Sigmoid colon (tissue), 7 donors: ENCODE measurements around the gene COX8C. TPM values are rescaled to one million over a fixed set of nuclear protein-coding genes. Genes with fewer than 3 reads are reported as not detected.

Experiments
- DNase-seq: peaks from one replicate; pipeline ENCODE4 v3.0.0-alpha.2; 2019
- H3K27ac ChIP-seq, 4 donors: fragments of 200-600 bp; sonication (generic); one replicate each; pipeline ENCODE4 v1.5.1; 2016 to 2019; ENCODE audit warnings: mild to moderate bottlenecking in 1 of 4
- H3K27me3 ChIP-seq, 3 donors: fragments of 200-600 bp; sonication (generic); one replicate each; pipeline ENCODE4 v1.5.1; 2019; ENCODE audit warnings: mild to moderate bottlenecking in 1 of 3
- H3K36me3 ChIP-seq, 4 donors: fragments of 200-600 bp; sonication (generic); one replicate each; pipeline ENCODE4 v1.5.1; 2016 to 2019
- H3K4me1 ChIP-seq, 4 donors: fragments of 200-600 bp; sonication (generic); one replicate each; pipeline ENCODE4 v1.5.1; 2017 to 2019
- H3K4me3 ChIP-seq, 4 donors: fragments of 200-600 bp; sonication (generic); one replicate each; pipeline ENCODE4 v1.5.1; 2017 to 2019; ENCODE audit warnings: mild to moderate bottlenecking in 2 of 4, moderate library complexity in 1 of 4
- H3K9me3 ChIP-seq, 4 donors: fragments of 200-600 bp in 3 of 4; sonication (generic) in 3 of 4; one replicate each; pipeline versions ENCODE4 v1.5.1 to v1.6.1; 2013 to 2019
- EP300 ChIP-seq, 4 donors: sonication (generic); formaldehyde crosslinking; IDR thresholded peaks; one replicate each; pipeline ENCODE4 v1.6.1; 2017; ENCODE audit warnings: antibody characterized with exemption in 4 of 4
- POLR2A ChIP-seq, 2 donors: fragments of 450-650 bp; IDR thresholded peaks; one replicate each; pipeline ENCODE4 v1.6.1; 2016; ENCODE audit warnings: antibody characterized with exemption in 2 of 2, mild to moderate bottlenecking in 2 of 2, moderate library complexity in 2 of 2
- POLR2AphosphoS5 ChIP-seq, 4 donors: sonication (generic); formaldehyde crosslinking; IDR thresholded peaks; one replicate each; pipeline ENCODE4 v1.6.1; 2017; ENCODE audit warnings: antibody characterized with exemption in 4 of 4
- WGBS, 2 donors: extraction: QIAGEN DNeasy Blood & Tissue Kit; methylation state at CpG; one replicate each; pipeline ENCODE4 v1.1.7; 2013; 5-methylcytosine and 5-hydroxymethylcytosine counted together
- intact Hi-C: fragments of 100-400 bp; cut with DNase I; formaldehyde crosslinking; loops from one replicate; pipeline ENCODE4 v1.15.1; 2023
- polyA plus RNA-seq, 3 donors: library from polyadenylated mRNA; stranded (reverse); fragments of 200-250 nt; gene quantifications; one replicate each; pipeline ENCODE4 v1.2.3, GENCODE V29; 2013
- total RNA-seq, 4 donors: library from RNA; depleted of rRNA; stranded (reverse); fragments of >200 nt; gene quantifications; one replicate each; pipeline ENCODE4 v1.1.0, GENCODE V29; 2016
- TF ChIP-seq, protein P1 (sequence below), 4 experiments: fragments of 450-650 bp in 3 of 4; fragments of 200-600 bp in 1 of 4; IDR thresholded peaks; one replicate each; pipeline ENCODE4 v1.5.1; 2016 to 2019; ENCODE audit warnings: antibody characterized with exemption in 4 of 4, mild to moderate bottlenecking in 3 of 4, moderate library complexity in 2 of 4
- donor health status: healthy with polysubstance abuse.
- donor health status: Bipolar disorder and iron deficiency.
- donor health status: healthy.

Gene COX8C, protein sequence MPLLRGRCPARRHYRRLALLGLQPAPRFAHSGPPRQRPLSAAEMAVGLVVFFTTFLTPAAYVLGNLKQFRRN
- total RNA-seq (not detected), polyA plus RNA-seq (not detected)

DNA sequence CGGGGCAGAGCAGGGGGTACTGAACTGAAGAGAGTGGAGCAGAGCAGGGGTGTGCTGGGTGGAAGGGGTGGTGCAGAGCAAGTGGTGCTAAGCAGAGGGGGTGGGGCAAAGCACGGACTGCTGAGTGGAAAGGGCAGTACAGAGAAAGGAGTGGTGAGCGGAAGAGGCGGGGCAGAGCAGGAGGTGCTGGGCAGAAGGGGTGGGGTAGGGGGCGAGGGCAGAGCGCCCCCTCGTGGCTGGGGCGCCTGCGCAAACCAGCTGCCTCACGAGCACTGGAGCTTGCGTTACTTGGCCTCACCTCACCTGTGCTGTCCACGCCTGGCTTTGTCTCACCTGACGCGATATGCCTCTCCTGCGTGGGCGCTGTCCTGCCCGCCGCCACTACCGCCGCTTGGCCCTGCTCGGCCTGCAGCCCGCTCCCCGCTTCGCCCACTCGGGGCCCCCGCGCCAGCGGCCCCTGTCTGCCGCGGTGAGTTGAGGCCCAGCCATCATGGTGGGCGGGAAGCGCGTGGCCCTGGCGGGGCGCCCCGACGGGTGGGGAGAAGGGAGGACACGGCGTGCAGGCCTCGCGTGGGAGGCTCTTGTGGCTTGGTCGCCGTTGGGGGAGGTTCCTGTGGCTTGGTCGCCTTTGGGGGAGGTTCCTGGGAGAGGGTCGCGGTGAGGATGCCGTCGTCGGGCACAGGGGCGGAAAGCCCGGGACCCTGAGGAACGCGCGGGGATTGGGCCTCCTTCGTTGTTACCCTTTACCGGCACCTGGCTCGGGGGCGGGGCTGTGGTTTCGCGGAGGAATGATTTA lies at the start of gene COX8C:
Gene COX8C (plus strand): TSS at position 257 of the 796 bp plus-strand sequence. CDS start 87 bp downstream, at position 344.
- no peaks in the 10 kb centered on the region for H3K27me3 ChIP-seq
- 95 to 97% methylated on average over 60 of the region's 60 CpGs for WGBS, 2 donors
- H3K4me3 ChIP-seq = no peak within 1 kb of the TSS
- TF ChIP-seq POLR2A (IDR thresholded peaks at IDR 0.05) (no peak), POLR2AphosphoS5 (IDR thresholded peaks at IDR 0.05) (no peak), EP300 (IDR thresholded peaks at IDR 0.05) (no peak)
- TF ChIP-seq, protein P1, sequence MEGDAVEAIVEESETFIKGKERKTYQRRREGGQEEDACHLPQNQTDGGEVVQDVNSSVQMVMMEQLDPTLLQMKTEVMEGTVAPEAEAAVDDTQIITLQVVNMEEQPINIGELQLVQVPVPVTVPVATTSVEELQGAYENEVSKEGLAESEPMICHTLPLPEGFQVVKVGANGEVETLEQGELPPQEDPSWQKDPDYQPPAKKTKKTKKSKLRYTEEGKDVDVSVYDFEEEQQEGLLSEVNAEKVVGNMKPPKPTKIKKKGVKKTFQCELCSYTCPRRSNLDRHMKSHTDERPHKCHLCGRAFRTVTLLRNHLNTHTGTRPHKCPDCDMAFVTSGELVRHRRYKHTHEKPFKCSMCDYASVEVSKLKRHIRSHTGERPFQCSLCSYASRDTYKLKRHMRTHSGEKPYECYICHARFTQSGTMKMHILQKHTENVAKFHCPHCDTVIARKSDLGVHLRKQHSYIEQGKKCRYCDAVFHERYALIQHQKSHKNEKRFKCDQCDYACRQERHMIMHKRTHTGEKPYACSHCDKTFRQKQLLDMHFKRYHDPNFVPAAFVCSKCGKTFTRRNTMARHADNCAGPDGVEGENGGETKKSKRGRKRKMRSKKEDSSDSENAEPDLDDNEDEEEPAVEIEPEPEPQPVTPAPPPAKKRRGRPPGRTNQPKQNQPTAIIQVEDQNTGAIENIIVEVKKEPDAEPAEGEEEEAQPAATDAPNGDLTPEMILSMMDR (IDR thresholded peaks at IDR 0.05) = no peak
- no peaks in the 10 kb centered on the region for H3K9me3 ChIP-seq
- no peak for DNase-seq
- intact Hi-C loops = no loop called here
- no peaks in the 10 kb centered on the region for H3K36me3 ChIP-seq
- H3K4me1 ChIP-seq = no peaks in the 10 kb centered on the region
- no peak within 1 kb of the TSS for H3K27ac ChIP-seq

DNA sequence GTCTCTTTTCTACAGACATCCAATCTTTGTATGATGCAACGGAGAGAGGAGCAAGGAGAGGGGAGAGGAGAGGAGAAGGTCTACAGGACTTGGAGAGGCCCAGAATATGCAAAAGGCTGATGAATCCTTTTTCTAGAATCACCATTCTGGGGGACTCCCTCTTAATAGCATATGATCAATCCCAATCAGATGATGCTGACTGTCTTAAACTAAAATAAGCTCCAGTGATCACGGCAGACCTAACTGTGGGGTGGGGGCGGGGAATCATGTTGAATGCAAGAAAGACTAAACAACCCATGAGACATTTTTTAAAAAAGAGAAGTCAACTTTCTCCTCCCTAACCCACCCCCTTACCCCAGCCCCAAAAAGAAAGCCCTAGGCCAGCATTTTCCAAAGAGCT lies 47.6 kb upstream of the COX8C start:
- H3K36me3 ChIP-seq = peaks cover 0 to 12% (median 0%) of the 10 kb centered on the region in 4 donors
- H3K9me3 ChIP-seq = no peaks in the 10 kb centered on the region
- intact Hi-C loops = no loop called here
- WGBS, 2 donors = 90 to 96% methylated on average over 3 of the region's 3 CpGs
- no peak for DNase-seq
- H3K27ac ChIP-seq = no peak overlapping the region
- no peak for TF ChIP-seq EP300 (IDR thresholded peaks at IDR 0.05)
- TF ChIP-seq, protein P1 (IDR thresholded peaks at IDR 0.05) = no peak
- no peak for TF ChIP-seq POLR2A (IDR thresholded peaks at IDR 0.05)
- TF ChIP-seq POLR2AphosphoS5 (IDR thresholded peaks at IDR 0.05) = no peak
- peaks cover 0 to 36% (median 19%) of the 10 kb centered on the region in 4 donors for H3K4me1 ChIP-seq
- H3K4me3 ChIP-seq = no peak overlapping the region
- H3K27me3 ChIP-seq = no peaks in the 10 kb centered on the region

DNA sequence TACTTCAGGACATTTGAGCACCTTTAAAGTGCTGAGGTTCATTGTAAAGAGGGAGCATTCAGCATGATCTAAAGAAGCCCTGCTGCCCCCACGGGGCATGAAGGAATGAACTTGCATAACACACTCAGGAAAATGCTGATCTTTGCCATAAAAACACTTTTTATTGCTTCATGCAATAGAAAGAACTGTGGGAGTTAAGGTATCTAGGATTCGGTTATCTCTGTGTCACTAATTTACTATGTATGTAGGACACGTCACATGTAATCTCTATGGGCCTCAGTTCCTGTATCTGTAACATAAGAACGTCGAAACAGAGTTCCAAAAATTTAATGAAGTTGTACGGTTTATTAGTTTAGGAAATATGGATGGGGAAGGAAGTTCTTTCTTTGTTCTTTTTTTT lies 47.1 kb upstream of the COX8C start:
- Histone ChIP-seq H3K27me3 (no peaks in the 10 kb centered on the region), H3K4me3 (no peak overlapping the region), H3K4me1 (peaks cover 0 to 41% (median 23%) of the 10 kb centered on the region in 4 donors), H3K27ac (no peak overlapping the region), H3K9me3 (no peaks in the 10 kb centered on the region), H3K36me3 (peaks cover 0 to 8% (median 0%) of the 10 kb centered on the region in 4 donors)
- no peak for DNase-seq
- intact Hi-C loops = no loop called here
- TF ChIP-seq, protein P1 (IDR thresholded peaks at IDR 0.05) = no peak
- TF ChIP-seq POLR2AphosphoS5 (IDR thresholded peaks at IDR 0.05) = no peak
- no peak for TF ChIP-seq POLR2A (IDR thresholded peaks at IDR 0.05)
- no peak for TF ChIP-seq EP300 (IDR thresholded peaks at IDR 0.05)
- 76% methylated on average over 6 of the region's 6 CpGs for WGBS, 2 donors

DNA sequence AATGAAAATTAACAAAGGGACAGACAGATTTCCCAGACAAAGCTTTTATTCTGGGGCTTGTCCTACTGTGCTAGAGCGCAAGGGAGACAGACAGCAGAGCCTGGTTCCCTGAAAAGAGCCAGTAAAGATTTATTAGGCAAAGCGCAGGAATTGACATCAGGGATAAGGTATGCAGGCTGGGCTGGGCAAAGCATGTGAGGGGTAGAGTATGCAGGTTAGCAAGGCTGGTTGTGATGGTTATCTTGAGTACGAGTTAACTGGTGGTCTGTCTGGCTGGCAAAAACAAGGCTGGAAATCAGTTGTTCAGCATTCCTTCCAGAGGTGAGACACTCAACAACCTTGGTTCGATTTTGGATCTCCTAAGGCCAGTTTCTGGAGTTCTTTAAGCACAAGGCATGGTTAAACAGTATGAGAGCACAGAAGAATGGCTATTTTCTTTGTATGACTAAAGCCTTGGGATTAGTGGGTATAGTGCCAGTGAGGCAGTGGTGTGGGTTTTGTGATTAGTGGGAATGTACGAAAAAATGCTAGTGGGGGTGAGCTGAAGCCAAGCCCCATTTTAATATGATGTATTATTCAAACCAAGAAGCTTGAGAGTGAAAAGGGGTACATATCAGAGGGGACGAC lies 45.0 kb upstream of the COX8C start:
- WGBS, 2 donors = 91% methylated on average over 6 of the region's 6 CpGs

More for the DNA sequence above, 45.0 kb upstream of the COX8C start:
- Histone ChIP-seq H3K4me3 (no peak overlapping the region), H3K27ac (no peak overlapping the region), H3K9me3 (no peaks in the 10 kb centered on the region), H3K4me1 (peaks cover 0 to 49% (median 29%) of the 10 kb centered on the region in 4 donors), H3K36me3 (no peaks in the 10 kb centered on the region), H3K27me3 (no peaks in the 10 kb centered on the region)
- TF ChIP-seq, protein P1 (IDR thresholded peaks at IDR 0.05) = no peak
- no peak for TF ChIP-seq POLR2A (IDR thresholded peaks at IDR 0.05)
- no peak for TF ChIP-seq EP300 (IDR thresholded peaks at IDR 0.05)
- no peak for TF ChIP-seq POLR2AphosphoS5 (IDR thresholded peaks at IDR 0.05)
- intact Hi-C loops = no loop called here
- no peak for DNase-seq
